HG03575 (cell line): ENCODE measurements around the gene SERPINB10.

ENCODE experiments used
- ATAC-seq: cut with Tn5 transposase; IDR thresholded peaks from one replicate; pipeline ENCODE4 v1.9.1; 2021; ENCODE audit not compliant: unreplicated experiment, insufficient number of reproducible peaks, low FRiP score; ENCODE audit errors: extremely low read depth

SERPINB10 gene

DNA sequence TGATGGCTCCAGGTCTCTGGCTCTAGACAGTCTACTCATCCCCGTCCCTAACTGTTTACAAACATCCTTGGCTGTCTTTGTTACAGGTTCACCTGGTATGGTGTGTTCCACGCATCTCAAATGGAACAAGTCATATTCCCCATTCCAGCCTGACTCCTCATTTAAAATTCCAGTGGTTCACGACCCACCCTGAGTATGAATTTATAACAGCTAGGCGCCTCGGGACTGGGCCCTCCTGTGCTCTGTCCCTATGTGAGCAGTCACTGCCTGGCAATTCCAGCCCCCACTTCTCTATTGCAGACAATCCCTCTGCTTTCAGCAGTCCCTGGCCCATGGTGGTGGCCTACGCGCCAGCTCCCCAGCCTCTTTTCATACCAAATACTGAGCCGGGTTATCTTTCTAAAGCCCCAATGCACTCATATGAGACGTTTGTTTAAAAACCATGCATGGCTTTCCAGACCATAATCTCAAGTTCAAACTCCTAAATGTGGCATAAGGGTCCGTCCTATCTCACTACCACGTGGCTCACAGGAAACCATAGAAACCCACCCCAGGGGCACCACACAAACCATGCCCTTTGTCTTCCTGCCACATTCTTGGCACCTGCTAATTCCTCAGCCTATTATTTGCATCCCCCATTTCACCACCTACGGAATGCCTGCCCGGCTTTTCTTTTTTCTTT lies 63.7 kb downstream of the SERPINB10 start:
- ATAC-seq = no peak

DNA sequence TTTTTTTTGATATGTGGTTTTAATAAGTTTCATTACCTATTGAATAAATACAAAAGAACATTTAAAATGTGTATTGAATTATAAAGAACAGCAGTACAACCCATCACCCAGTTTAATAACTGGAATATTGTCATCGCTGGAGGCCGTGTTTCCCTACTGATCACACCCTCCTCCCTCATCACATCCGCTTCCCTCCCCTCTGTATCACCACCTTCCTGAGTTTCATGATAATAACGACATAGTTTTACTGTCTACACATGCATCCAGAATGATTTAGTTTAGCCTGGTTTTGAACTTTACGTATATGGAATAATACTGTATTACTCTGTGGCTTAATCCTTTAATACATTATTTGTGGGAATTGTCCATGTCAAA lies 64.2 kb downstream of the SERPINB10 start:
- ATAC-seq = no peak

DNA sequence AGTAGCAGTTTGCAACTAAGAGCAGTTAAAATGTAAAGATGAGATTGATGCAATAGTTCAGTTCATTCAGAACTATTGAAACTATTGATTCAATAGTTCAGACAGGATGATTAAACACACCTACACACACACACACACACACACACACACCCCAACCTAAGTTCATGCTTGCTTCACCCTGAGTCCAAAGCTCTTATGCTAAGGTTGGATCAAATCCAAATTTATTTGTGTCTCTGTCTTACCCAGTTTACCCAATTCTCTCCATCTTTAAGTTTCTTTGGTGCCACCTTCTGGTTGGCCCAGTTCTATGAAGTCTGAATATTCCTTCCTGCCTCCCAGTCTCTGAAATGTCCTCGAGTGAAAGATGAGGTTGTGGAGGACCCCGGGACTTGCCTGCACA lies 67.2 kb downstream of the SERPINB10 start:
- no peak for ATAC-seq

DNA sequence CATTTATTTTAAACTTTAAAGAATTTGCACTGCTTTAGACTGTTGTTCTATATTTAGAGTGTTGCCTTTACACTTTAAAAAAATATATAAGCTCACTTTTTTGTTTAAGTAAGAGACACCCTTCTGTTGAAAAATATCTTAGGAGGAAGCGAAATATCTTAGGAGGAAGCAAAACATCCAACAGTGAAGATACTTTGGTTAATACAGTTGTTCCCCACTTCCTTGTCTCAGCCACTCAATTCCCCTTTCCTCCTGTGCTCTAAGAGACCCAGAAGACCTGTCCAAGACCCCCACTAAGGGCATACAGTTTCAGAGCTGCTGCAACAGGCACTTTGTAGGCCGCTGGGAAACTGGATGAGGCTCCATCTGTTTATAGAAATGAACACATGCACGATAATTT lies 67.9 kb downstream of the SERPINB10 start:
- no peak for ATAC-seq

DNA sequence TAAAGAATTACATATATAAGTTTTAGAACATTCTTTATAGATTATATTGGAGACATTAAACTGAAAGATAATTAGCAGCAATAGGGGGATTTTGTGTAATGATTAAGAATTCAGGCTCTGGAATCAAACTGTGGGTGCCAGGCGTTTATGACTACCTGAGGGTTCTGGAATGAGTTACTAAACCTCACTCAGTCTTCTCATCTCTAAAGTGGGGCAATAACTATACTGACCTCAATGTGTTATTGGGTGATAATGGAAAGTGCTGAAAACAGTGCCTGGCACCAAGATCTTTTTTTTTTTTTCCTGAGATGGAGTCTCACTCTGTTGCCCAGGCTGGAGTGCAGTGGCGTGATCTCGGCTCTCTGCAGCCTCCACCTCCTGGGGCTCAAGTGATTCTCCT lies 69.3 kb downstream of the SERPINB10 start:
- ATAC-seq = no peak

DNA sequence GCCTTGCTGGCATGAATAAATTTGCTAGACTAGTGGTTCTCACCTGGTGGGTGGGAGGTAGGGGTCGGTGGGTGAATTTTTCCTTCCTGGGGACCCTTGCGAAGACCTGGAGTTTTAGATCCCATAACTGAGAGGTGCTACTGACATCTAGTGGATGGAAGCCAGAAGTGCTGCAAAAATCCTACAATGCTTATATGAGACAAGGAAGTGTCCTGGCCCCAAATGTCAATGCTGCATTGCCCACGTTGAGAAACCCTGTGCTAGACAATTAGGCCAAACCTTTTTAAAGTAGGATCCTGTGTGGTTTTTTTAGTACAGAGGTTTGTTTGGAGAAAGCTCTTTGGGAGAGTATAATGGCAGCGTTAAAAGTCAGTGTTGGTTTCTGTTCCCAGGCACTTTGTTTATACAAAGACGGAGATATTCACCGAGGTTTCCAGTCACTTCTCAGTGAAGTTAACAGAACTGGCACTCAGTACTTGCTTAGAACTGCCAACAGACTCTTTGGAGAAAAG lies 71.7 kb downstream of the SERPINB10 start:
- no peak for ATAC-seq

DNA sequence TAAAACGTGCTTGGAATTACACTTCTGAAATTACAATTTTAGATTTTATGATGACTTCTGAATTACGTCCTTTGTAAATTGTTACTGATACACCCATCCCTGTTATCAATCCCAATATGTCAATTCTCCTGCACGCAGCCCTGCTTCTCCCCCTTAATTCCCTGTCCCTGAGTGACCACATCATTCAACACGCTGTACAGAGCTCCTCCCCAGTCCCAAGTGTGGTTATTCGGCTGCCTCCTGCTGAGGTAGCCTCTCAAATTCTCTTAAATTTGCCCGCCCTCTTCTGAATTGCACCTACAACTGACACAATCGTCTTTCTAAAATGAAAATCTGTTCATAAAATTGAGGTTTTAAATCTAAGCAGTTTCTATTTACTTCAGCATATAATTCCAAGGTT lies 72.3 kb downstream of the SERPINB10 start:
- no peak for ATAC-seq

DNA sequence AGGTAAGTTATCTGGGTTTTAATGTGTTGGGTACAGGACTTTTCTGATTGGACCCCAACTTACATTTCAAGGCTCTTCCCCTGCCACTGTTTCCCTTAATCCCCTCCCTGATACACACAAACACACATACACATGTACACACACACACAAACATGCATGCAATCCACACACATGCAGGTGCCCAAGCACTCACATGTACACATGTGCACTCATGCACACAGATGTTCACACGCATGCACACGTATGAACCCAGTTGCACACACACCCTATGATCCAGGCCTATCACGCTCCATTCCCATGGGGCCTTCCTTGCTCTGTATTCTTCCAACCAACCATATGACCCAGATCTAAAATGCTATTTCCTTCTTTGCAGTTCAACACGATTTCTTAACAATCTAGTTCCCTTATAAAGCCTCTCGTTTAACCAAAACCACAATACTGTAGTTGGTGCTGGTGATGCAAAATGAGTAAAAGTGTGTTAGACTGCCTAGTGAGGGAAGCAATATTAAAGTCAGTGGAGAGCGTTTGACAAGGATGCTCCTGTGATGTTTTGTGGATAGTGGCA lies 73.2 kb downstream of the SERPINB10 start:
- no peak for ATAC-seq

DNA sequence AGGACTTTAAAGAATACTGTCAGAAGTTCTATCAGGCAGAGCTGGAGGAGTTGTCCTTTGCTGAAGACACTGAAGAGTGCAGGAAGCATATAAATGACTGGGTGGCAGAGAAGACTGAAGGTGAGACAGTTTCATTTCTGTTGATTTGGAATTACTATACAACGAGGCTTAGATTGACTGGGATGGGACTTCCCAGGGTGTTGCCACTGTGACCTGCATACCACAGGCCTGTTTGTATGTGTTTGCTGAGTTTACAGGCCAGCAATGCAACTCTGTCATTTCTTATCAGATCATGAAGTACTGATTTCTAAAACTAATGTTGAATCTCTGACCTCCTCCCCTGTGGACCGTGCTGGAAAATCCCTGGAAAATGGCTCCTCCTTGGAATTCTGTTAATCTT lies 74.0 kb downstream of the SERPINB10 start:
- no peak for ATAC-seq

DNA sequence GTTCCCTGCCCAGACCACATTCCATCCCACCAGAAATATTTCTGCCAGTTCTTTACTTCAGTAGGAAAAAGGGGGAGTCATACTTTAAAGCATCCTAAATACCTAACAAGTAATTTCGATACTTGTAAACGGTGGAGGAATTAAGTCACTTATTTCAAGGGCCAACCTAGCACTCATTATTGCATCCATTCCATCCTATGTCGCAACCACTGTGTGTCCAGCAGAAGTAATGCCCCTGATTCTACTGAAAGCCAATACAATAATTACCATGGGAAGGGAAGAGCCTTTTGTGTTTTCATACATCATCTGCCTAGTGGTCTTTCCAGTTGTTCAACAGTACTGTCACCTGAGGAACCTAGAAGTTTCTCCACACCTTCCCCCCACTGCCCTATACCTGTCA lies 74.6 kb downstream of the SERPINB10 start:
- ATAC-seq = no peak
